Upper lobe of left lung (tissue), 6 donors: ENCODE measurements around the gene TMUB1. TPM values are rescaled to one million over a fixed set of nuclear protein-coding genes. Genes with fewer than 3 reads are reported as not detected.

Experiments used
- ATAC-seq, 2 donors: fragments of 200-7000 bp; cut with Tn5 transposase; one replicate each; pipeline ENCODE4 v1.9.1; 2022; ENCODE audit warnings: mild to moderate bottlenecking in 2 of 2, moderate library complexity in 2 of 2; ENCODE audit not compliant: low FRiP score in 2 of 2
- DNase-seq, 2 donors: peaks; one replicate each; pipeline ENCODE4 v3.0.0-alpha.2; 2019 to 2020
- H3K27ac ChIP-seq, 4 donors: fragments of 200-600 bp; sonication (generic); one replicate each; pipeline ENCODE4 v1.5.1; 2016 to 2019
- H3K27me3 ChIP-seq, 4 donors: fragments of 200-600 bp; sonication (generic); one replicate each; pipeline ENCODE4 v1.5.1; 2017 to 2019
- H3K36me3 ChIP-seq, 4 donors: fragments of 200-600 bp; sonication (generic); one replicate each; pipeline ENCODE4 v1.5.1; 2016 to 2019
- H3K4me1 ChIP-seq, 4 donors: fragments of 200-600 bp; sonication (generic); one replicate each; pipeline ENCODE4 v1.5.1; 2018 to 2019
- H3K4me3 ChIP-seq, 4 donors: fragments of 200-600 bp; sonication (generic); one replicate each; pipeline ENCODE4 v1.5.1; 2017 to 2019; ENCODE audit warnings: mild to moderate bottlenecking in 2 of 4, moderate library complexity in 1 of 4
- H3K9me3 ChIP-seq, 4 donors: fragments of 200-600 bp; sonication (generic); one replicate each; pipeline ENCODE4 v1.5.1; 2018 to 2019
- CTCF ChIP-seq, 6 experiments: fragments of 450-650 bp in 4 of 6; fragments of 200-600 bp in 2 of 6; sonication (generic) in 2 of 6; IDR thresholded peaks; one replicate each; pipeline ENCODE4 v1.5.1; 2016 to 2019; ENCODE audit warnings: antibody characterized with exemption in 6 of 6
- EP300 ChIP-seq, 4 donors: sonication (generic); formaldehyde crosslinking; IDR thresholded peaks; one replicate each; pipeline ENCODE4 v1.5.1; 2017; ENCODE audit warnings: antibody characterized with exemption in 4 of 4, control low read depth in 2 of 4
- POLR2A ChIP-seq, 4 donors: fragments of 450-650 bp; IDR thresholded peaks; one replicate each; pipeline ENCODE4 v1.5.1; 2016 to 2017; ENCODE audit warnings: antibody characterized with exemption in 4 of 4, mild to moderate bottlenecking in 2 of 4
- POLR2AphosphoS5 ChIP-seq, 2 donors: sonication (generic); formaldehyde crosslinking; IDR thresholded peaks; one replicate each; pipeline ENCODE4 v1.5.1; 2017; ENCODE audit warnings: antibody characterized with exemption in 2 of 2
- WGBS, 2 donors: methylation state at CpG; one replicate each; pipeline ENCODE4 v1.1.5; 2017 to 2018; 5-methylcytosine and 5-hydroxymethylcytosine counted together
- total RNA-seq, 6 donors: library from RNA; depleted of rRNA in 4 of 6; stranded (reverse); fragments of >200 nt in 4 of 6; gene quantifications; one replicate each; pipeline versions ENCODE4 v1.1.0 to v1.2.1, GENCODE V29; 2016 to 2021
- donor health status: DM: no; HTN: no; CAD: no; lungs with moderate emphysema.
- donor health status: DM: no; HTN: yes; CAD: no; lungs with severe emphysema.

TMUB1 gene
- total RNA-seq, 6 donors from 2014 or later, result 35.3 to 72.9 (median 51.6) TPM

GRCh38 chr7:151076863-151077704 lies 6.2 kb downstream of the TMUB1 start:
- DNase-seq (peak in 1 of 2 donors; percentile 84), ATAC-seq (no peak)
- TF ChIP-seq POLR2A (IDR thresholded peaks at IDR 0.05) (no peak), EP300 (IDR thresholded peaks at IDR 0.05) (no peak), POLR2AphosphoS5 (IDR thresholded peaks at IDR 0.05) (no peak), CTCF (IDR thresholded peaks at IDR 0.05) (peak in 3 of 6 experiments; percentile 11 to 45 (median 28))
- H3K4me1 ChIP-seq, result peaks cover 21 to 36% (median 30%) of the 10 kb centered on the region in 4 donors
- H3K27me3 ChIP-seq, result no peaks in the 10 kb centered on the region
- H3K36me3 ChIP-seq, result peaks cover 11 to 61% (median 45%) of the 10 kb centered on the region in 4 donors
- H3K9me3 ChIP-seq, result no peaks in the 10 kb centered on the region
- WGBS, 2 donors, result 82 to 91% methylated on average over 8 to 32 of the region's 33 CpGs
- no peak overlapping the region for H3K4me3 ChIP-seq
- no peak overlapping the region for H3K27ac ChIP-seq

- Histone ChIP-seq H3K36me3 (peaks cover 11 to 67% (median 56%) of the 10 kb centered on the region in 4 donors), H3K27me3 (no peaks in the 10 kb centered on the region), H3K4me1 (peaks cover 10 to 26% (median 19%) of the 10 kb centered on the region in 4 donors), H3K27ac (no peak overlapping the region), H3K4me3 (no peak overlapping the region), H3K9me3 (no peaks in the 10 kb centered on the region)
- no peak for TF ChIP-seq POLR2AphosphoS5 (IDR thresholded peaks at IDR 0.05)
- TF ChIP-seq POLR2A (IDR thresholded peaks at IDR 0.05), result no peak
- TF ChIP-seq CTCF (IDR thresholded peaks at IDR 0.05), result no peak
- TF ChIP-seq EP300 (IDR thresholded peaks at IDR 0.05), result no peak
- no peak for ATAC-seq
- DNase-seq, result peak in 1 of 2 donors; percentile 63
- 91% methylated on average over 20 to 22 of the region's 22 CpGs for WGBS, 2 donors
Measured at GRCh38 chr7:151075978-151076426, 7.3 kb downstream of the TMUB1 start.

- no peaks in the 10 kb centered on the region for H3K9me3 ChIP-seq
- TF ChIP-seq EP300 (IDR thresholded peaks at IDR 0.05) (no peak), POLR2A (IDR thresholded peaks at IDR 0.05) (no peak), POLR2AphosphoS5 (IDR thresholded peaks at IDR 0.05) (no peak), CTCF (IDR thresholded peaks at IDR 0.05) (no peak)
- DNase-seq (no peak), ATAC-seq (no peak)
- H3K27ac ChIP-seq, result no peak overlapping the region
- H3K36me3 ChIP-seq, result peaks cover 12 to 70% (median 60%) of the 10 kb centered on the region in 4 donors
- peaks cover 9 to 23% (median 17%) of the 10 kb centered on the region in 4 donors for H3K4me1 ChIP-seq
- H3K4me3 ChIP-seq, result no peak overlapping the region
- WGBS, 2 donors, result 84 to 90% methylated on average over 6 to 7 of the region's 7 CpGs
- no peaks in the 10 kb centered on the region for H3K27me3 ChIP-seq
Measured at GRCh38 chr7:151075662-151075971, 7.7 kb downstream of the TMUB1 start.

GRCh38 chr7:151074817-151075661 lies 8.3 kb downstream of the TMUB1 start:
- peak in 1 of 2 donors; percentile 60 for DNase-seq
- no peak overlapping the region for H3K4me3 ChIP-seq
- no peaks in the 10 kb centered on the region for H3K9me3 ChIP-seq
- TF ChIP-seq EP300 (IDR thresholded peaks at IDR 0.05) (no peak), POLR2A (IDR thresholded peaks at IDR 0.05) (no peak), POLR2AphosphoS5 (IDR thresholded peaks at IDR 0.05) (no peak), CTCF (IDR thresholded peaks at IDR 0.05) (no peak)
- 96 to 97% methylated on average over 14 to 26 of the region's 26 CpGs for WGBS, 2 donors
- peaks cover 9 to 20% (median 16%) of the 10 kb centered on the region in 4 donors for H3K4me1 ChIP-seq
- no peak overlapping the region for H3K27ac ChIP-seq
- H3K27me3 ChIP-seq, result no peaks in the 10 kb centered on the region
- peaks cover 18 to 76% (median 65%) of the 10 kb centered on the region in 4 donors for H3K36me3 ChIP-seq
- no peak for ATAC-seq
